ENCODE results near the gene LMAN2L.

Gene LMAN2L

DNA sequence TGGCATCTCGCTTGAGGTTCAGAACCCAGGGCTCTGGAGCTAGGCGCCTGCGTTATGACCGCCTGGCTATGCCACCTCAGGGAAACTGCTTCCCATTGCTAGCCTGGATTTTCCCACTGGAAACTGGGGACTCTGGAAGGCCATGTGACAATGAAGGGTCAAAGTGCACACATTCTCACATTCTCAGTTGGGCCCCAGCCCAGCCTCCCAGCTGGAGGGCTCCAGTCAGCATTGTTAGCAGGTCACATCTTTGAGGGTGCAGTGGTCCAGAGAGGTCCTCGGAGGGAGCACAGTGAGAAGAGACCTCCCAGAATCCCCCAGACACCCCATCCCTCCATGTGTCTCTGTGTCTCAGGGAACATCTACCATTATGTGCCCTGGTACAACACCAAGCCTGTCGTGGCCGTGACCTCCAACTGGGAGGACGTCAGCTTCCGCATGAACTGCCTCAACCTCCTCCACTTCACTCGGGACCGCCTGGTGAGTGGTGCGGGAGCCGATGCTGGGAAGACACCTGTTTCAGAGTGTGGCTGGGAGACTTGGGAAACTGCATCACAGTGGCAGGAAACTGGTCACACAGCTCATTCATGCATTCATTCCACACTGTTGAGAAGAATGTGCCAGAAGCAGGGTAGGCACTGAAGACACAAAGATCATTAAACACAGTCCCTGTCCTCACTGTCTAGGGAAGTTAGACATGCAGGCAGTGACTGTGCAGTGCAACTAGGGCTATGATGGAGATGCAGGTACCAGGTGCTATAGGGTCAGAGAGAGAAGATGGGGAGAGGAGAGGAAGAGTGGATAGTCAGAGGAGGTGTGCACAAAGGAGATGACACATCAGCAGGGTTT is 55.7 kb downstream of the LMAN2L start:
- DNase-seq (ENCODE audit: low read depth) = no peak
- no peak overlapping the region for H3K4me3 ChIP-seq (ENCODE audit: low read depth, low read length)
- TF ChIP-seq, protein P1, sequence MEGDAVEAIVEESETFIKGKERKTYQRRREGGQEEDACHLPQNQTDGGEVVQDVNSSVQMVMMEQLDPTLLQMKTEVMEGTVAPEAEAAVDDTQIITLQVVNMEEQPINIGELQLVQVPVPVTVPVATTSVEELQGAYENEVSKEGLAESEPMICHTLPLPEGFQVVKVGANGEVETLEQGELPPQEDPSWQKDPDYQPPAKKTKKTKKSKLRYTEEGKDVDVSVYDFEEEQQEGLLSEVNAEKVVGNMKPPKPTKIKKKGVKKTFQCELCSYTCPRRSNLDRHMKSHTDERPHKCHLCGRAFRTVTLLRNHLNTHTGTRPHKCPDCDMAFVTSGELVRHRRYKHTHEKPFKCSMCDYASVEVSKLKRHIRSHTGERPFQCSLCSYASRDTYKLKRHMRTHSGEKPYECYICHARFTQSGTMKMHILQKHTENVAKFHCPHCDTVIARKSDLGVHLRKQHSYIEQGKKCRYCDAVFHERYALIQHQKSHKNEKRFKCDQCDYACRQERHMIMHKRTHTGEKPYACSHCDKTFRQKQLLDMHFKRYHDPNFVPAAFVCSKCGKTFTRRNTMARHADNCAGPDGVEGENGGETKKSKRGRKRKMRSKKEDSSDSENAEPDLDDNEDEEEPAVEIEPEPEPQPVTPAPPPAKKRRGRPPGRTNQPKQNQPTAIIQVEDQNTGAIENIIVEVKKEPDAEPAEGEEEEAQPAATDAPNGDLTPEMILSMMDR (IDR thresholded peaks at IDR 0.05; ENCODE audit: control insufficient read depth, extremely low read depth, insufficient read depth) = no peak

- TF ChIP-seq, protein P1 (IDR thresholded peaks at IDR 0.05; ENCODE audit: control insufficient read depth, extremely low read depth, insufficient read depth) = no peak
These were observed 56.6 kb downstream of the LMAN2L start for GRCh38 chr2:96683307-96683706.

GRCh38 chr2:96681540-96681939 is 58.3 kb downstream of the LMAN2L start:
- H3K4me3 ChIP-seq (ENCODE audit: low read depth, low read length) = no peak overlapping the region
- DNase-seq (ENCODE audit: low read depth) = no peak
- TF ChIP-seq, protein P1 (IDR thresholded peaks at IDR 0.05; ENCODE audit: control insufficient read depth, extremely low read depth, insufficient read depth) = no peak

More at GRCh38 chr2:96683307-96683706, 56.6 kb downstream of the LMAN2L start:
- no peak overlapping the region for H3K4me3 ChIP-seq (ENCODE audit: low read depth, low read length)
- no peak for DNase-seq (ENCODE audit: low read depth)

- H3K4me3 ChIP-seq (ENCODE audit: low read depth, low read length) = no peak overlapping the region; the same call in 1 of the 2 replicates
- DNase-seq (ENCODE audit: low read depth) = peak; percentile 19
- TF ChIP-seq, protein P1 (IDR thresholded peaks at IDR 0.05; ENCODE audit: control insufficient read depth, extremely low read depth, insufficient read depth) = no peak
These were observed 59.2 kb downstream of the LMAN2L start for GRCh38 chr2:96680561-96681141.

DNA sequence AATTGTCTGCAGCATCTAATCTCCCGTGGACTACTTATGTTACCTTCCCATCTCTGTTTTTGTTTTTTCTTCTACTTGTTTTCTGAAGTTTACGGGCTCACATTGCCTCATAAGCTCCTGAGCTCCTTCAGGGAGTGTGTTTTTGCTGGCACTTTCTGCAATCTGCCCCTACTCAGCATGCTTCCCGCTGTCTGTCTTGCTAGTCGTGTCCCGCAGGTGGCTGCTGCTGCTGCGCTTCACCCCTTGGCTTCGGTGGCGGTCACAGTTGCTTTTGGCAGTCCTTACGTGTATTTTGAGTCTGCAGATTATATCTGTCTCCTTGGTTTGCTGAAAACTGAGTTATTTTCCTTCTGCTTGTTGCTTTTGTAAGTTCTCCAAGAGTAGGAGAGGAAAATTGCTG is 60.0 kb downstream of the LMAN2L start:
- DNase-seq (ENCODE audit: low read depth) = peak; percentile 45
- TF ChIP-seq, protein P1 (IDR thresholded peaks at IDR 0.05; ENCODE audit: control insufficient read depth, extremely low read depth, insufficient read depth) = no peak
- no peak overlapping the region; the same call in 1 of the 2 replicates for H3K4me3 ChIP-seq (ENCODE audit: low read depth, low read length)

GRCh38 chr2:96669539-96670215 is 70.2 kb downstream of the LMAN2L start:
- TF ChIP-seq, protein P1 (IDR thresholded peaks at IDR 0.05; ENCODE audit: control insufficient read depth, extremely low read depth, insufficient read depth) = no peak
- DNase-seq (ENCODE audit: low read depth) = no peak
- H3K4me3 ChIP-seq (ENCODE audit: low read depth, low read length) = no peak overlapping the region
